Liver (tissue), 3 donors: ENCODE results near the gene GPN3.

Source experiments
- CTCF ChIP-seq: fragments of 150-350 bp; IDR thresholded peaks from 2 replicates; pipeline ENCODE4 v1.5.1; 2017; ENCODE audit warnings: improper control_type of control experiment, low read depth, low read length; ENCODE audit not compliant: missing input control
- EGR1 ChIP-seq, 2 donors: IDR thresholded peaks; 2 replicates each; pipeline ENCODE4 v1.6.1; 2016 to 2018; ENCODE audit warnings: antibody characterized with exemption in 2 of 2, low read depth in 2 of 2
- MAX ChIP-seq: IDR thresholded peaks from 2 replicates; pipeline ENCODE4 v1.6.1; 2016; ENCODE audit warnings: antibody characterized with exemption
- SP1 ChIP-seq: IDR thresholded peaks from 2 replicates; pipeline ENCODE4 v1.6.1; 2018; ENCODE audit warnings: antibody characterized with exemption, mild to moderate bottlenecking
- TAF1 ChIP-seq: conservative IDR thresholded peaks from 2 replicates; pipeline ENCODE4 v1.6.1; 2016; ENCODE audit warnings: antibody characterized with exemption, mild to moderate bottlenecking
- YY1 ChIP-seq: IDR thresholded peaks from 2 replicates; pipeline ENCODE4 v1.6.1; 2016; ENCODE audit warnings: antibody characterized with exemption, mild to moderate bottlenecking
- donor health status: healthy.
- donor health status: healthy.

- TF ChIP-seq YY1 = no peak
- TF ChIP-seq CTCF = no peak
- TF ChIP-seq SP1 = no peak
- TF ChIP-seq MAX = no peak
- no peak for TF ChIP-seq TAF1
- TF ChIP-seq EGR1 (IDR thresholded peaks at IDR 0.05; ENCODE audit: low read depth in 2 of 2) = no peak
Observed at GRCh38 chr12:110403976-110404682, 63.9 kb downstream of the GPN3 start.
